Activated naive CD4-positive, alpha-beta T cell treated with anti-CD3 and anti-CD28 coated beads, Interleukin-2, amount 50 U/mL, for 72 hours (primary cell): ENCODE measurements around the gene TENM4. TPM values are rescaled to one million over a fixed set of nuclear protein-coding genes. Genes with fewer than 3 reads are reported as not detected.

Source experiments
- ATAC-seq, 2 donors: fragments of 150-1000 bp; cut with Tn5 transposase; 2 replicates each; pipeline ENCODE4 v1.10.0; 2021; ENCODE audit warnings: mild to moderate bottlenecking in 2 of 2, moderate library complexity in 2 of 2
- DNase-seq, 2 donors: peaks; one replicate each; pipeline ENCODE4 v3.0.0; 2021 to 2022; ENCODE audit warnings: low spot score in 2 of 2
- H3K27ac Mint-ChIP-seq, 2 donors: one replicate each; pipeline ENCODE4 v1.8.0; 2022; ENCODE audit warnings: mild to moderate bottlenecking in 2 of 2, mixed read lengths in 2 of 2
- H3K36me3 Mint-ChIP-seq, 2 donors: one replicate each; pipeline ENCODE4 v1.8.0; 2022; ENCODE audit warnings: mixed read lengths in 2 of 2
- H3K9me3 Mint-ChIP-seq, 2 donors: one replicate each; pipeline ENCODE4 v1.8.0; 2022; ENCODE audit warnings: mixed read lengths in 2 of 2
- total RNA-seq, 2 donors: library from RNA; stranded (reverse); gene quantifications; one replicate each; pipeline ENCODE4 v1.2.3, GENCODE V29; 2022

Gene TENM4
- total RNA-seq, 2 donors from 2014 or later = not detected

DNA sequence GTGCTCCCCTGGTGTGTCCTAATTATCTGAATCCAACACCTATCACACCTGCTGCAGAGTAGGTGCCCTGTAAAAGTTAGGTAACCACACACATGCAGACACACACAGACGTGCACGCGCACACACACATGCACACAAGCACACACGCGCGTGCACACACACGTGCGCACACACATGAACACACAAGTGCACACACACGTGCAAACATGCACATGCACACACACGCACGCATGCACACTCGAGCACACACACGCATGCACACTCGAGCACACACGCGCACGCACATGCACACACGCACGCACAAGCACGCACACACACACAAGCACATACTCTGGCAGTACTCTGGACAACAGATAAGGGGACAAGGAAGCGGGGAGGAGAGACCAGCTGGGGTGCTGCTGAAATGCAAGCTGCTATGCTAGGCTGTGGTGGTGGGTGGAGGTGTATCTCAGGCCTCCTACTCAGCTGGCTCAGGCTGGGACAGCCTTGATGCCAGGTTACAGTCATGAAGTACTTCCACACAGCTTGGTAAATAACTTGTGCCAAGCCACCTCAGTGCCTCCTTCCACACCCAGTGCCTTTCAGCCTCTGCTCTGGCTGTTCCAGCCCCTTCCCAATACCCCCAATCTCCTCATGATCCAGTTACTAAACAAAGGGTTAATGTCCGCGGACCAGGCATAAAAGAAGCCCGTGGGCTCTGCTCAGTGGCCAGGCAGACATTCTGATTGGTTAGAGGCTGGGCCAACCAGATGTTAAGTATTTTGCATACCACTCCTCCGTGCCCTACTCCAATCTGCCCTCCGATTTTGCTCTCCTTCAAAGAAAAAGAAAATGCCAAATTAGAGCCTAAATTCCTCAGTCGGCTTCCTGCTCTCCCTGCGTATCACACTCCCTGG, 374.1 kb downstream of the TENM4 start:
- no peak for DNase-seq
- no peak for ATAC-seq
- H3K9me3 Mint-ChIP-seq = no peaks in the 10 kb centered on the region
- no peak overlapping the region for H3K27ac Mint-ChIP-seq
- no peaks in the 10 kb centered on the region for H3K36me3 Mint-ChIP-seq

DNA sequence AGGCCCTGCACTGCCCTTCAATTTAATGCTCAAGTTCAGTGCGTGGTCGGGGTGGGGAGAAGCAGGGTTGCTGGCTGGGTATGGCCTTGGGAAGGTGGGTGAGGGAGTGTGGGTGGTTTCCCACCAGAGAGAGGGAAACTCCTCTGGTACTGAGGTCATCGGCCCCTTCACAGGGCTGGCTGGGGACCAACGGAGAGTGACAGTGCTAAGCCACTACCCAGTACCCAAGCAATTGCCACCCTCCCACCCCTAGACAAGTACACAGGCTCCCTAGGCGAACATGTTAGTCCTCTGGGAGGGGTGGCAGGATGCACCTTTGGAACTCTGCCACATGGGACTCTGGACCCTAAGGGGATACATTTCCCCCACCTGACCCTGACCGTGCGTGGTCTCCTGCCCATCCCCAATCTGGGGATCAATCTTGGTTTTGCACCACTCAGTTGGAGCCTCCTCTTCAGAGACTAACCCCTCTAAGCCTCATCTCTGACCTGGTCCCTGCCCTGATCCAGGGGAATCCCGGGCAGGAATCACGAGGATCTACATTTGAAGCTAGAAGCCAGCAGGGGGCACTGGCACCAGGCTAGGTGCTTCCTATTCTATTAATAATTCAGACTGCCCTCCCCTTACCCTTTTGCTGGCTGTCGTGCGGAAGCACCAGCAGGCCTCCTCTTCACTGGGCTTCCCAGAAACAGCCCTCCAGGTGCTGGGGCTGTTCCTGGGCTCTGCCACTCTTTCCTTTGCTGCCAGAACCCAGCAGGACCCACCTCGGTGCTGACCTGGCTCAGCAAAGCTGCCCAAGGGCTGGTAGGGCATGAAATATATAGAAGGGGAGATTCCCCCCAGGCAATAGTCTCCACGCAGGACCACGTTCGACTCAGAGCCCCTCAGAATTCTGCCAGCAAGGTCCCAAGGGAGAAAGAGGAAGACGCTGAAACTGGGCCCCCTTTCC, 377.7 kb downstream of the TENM4 start:
- ATAC-seq (no peak), DNase-seq (no peak)
- Mint-ChIP-seq H3K36me3 (no peaks in the 10 kb centered on the region), H3K27ac (peak overlapping the region in 1 of 2 donors; percentile 74), H3K9me3 (no peaks in the 10 kb centered on the region)

DNA sequence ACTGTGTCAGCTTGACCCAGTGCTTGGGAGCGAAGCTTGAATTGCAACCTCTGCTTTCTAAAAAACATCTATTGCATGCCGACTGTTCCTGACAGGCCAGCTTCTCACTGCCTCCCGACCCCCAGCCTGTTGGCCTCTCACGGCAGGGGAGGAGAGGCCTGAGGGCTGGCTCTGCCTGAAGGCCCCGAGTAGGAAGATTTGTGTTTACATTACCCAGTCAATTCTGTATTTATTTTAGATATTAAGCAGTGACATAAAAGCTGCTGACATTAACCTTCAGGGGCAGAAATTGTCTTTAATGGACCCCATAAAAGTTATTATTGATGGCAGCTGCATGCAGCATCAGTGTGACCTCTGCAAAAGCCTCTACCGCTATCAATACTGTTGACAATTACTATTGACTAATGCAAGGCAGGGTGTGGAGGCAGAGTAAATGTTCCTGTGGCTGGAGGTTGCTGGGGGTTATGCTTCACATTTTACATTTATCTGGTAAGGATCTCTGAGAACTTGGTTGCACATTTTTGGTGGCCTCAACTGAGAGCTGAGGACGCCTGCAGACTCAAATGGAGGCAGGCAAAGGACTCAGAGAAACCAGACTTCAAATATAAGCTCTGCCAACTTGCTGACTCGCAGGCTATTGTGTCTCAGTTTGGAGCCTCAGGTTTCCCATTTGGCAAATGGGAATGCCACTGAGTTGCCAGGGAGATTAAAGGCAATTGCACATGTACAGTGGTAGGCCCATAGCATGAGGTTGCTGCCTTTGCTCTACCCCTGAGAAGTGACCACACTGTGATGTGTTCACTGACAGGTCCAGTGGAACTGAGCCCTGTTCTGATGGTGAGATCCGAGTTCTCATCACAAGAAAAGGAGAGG, 380.5 kb downstream of the TENM4 start:
- Mint-ChIP-seq H3K9me3 (no peaks in the 10 kb centered on the region), H3K27ac (peak overlapping the region in 1 of 2 donors; percentile 63), H3K36me3 (no peaks in the 10 kb centered on the region)
- no peak for DNase-seq
- ATAC-seq = no peak

DNA sequence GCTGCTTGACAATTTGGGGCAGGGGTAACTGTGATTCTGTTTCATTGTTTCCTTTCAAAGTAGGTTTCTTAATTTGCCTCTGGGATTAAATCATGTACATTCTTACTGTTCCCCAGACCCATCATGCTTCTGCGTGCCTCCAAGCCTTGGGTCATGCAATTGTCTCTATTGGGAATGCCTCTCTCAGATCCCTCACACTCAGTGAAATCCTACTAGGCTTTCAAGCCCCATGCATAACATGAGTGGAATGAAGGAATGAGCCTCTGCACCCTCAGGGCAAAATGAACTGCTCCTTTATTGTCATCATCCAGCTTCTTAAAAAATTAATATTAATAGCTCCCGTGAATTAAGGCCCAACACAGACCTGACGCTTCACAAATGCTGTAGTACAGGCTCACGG, 381.7 kb downstream of the TENM4 start:
- Mint-ChIP-seq H3K36me3 (no peaks in the 10 kb centered on the region), H3K9me3 (no peaks in the 10 kb centered on the region), H3K27ac (no peak overlapping the region)
- ATAC-seq = no peak
- DNase-seq = no peak

DNA sequence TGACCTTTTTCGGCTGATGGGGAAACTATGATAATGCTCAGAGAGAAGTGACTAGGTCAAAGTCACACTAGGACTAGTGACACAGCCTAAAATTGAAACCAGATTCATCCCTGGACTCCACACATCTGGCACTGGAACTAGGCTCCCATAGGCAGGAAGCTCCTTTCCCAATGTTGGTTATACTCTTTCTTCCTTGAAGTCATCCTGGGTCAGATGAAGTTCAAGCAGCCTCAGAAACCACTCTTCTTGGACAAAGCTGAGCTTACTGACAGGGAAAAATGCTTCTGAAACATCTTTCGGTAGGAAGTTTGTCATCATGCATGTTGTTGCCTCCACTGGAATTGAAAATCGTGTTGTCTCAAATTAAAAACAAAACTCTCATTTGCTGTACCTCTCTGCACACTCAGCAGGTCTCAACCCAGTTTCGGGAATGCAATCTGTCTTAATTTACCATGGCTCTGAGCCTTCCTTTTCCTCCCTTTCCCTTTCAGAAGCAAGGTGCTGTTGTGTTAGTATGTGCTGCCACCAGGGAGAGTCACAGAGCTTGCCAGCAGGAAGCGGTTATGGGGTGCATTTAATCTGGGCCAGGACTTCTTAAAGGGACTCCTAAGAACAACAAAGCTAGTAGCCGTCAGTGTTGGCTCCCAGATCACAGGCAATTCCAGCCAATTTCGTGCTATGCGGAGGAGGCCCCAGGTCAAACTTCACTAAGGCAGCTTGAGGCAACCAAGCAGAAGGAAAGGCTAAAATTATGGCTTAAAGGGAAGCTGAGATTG, 384.8 kb downstream of the TENM4 start:
- Mint-ChIP-seq H3K27ac (no peak overlapping the region), H3K36me3 (no peaks in the 10 kb centered on the region), H3K9me3 (no peaks in the 10 kb centered on the region)
- DNase-seq = no peak
- ATAC-seq = no peak

DNA sequence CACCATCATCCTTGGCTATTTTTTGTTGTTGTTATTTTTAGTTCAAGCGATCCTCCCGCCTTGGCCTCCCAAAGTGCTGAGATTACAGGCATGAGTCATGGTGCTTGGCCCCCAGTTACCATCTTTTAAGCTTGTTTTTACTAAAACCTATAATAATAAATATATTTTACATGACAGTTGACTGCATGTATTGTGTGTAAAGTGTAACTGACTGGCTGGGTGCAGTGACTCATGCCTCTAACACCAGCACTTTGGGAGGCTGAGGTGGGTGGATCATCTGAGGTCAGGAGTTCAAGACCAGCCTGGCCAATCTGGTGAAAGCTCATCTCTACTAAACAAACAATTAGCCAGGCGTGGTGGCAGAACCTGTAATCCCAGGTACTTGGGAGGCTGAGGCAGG, 386.2 kb downstream of the TENM4 start:
- H3K27ac Mint-ChIP-seq = no peak overlapping the region
- no peaks in the 10 kb centered on the region for H3K36me3 Mint-ChIP-seq
- no peaks in the 10 kb centered on the region for H3K9me3 Mint-ChIP-seq
- ATAC-seq = no peak
- no peak for DNase-seq

DNA sequence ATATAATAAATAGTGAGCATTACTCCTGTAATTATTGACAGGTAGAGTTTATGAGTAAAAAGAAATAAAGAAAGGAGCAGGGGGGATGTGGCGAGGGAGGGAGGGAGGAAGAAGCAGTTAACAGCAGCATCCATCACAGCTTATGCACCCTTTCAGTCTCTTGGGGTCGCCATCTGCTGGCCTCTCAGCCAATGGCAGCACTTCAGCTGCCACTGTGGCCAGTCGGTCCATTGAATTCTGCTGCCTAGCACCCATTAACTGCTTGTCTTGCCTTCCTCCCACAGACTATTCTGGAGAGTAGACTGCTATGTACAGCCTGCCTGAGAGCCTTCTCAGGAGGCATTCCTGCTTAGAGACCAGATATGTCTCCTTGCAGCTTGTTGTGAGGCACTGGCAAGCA, 388.3 kb downstream of the TENM4 start:
- DNase-seq = no peak

DNA sequence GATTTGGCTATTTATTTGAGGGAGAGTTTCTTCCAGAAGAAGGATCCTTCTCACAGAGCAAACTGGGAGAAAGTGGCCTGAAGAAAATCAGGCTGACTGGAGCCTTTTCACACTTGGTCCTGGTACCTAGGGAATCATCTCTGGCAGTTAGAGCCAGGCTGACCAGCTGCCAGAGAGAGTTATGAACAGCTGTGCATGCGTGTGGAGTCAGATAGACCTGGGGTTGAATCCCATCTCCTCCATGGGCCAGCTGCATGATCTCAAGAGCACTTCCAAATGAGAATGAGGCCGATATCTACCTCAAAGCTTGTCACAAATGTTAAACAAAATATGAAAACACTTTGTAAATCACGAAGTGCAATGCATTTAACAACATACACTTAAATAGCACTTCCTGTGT, 390.0 kb downstream of the TENM4 start:
- no peak for DNase-seq
- Mint-ChIP-seq H3K27ac (no peak overlapping the region), H3K36me3 (no peaks in the 10 kb centered on the region), H3K9me3 (no peaks in the 10 kb centered on the region)
- no peak for ATAC-seq

More for the DNA sequence above, 388.3 kb downstream of the TENM4 start:
- H3K9me3 Mint-ChIP-seq = no peaks in the 10 kb centered on the region
- no peak for ATAC-seq
- H3K27ac Mint-ChIP-seq = no peak overlapping the region
- no peaks in the 10 kb centered on the region for H3K36me3 Mint-ChIP-seq

DNA sequence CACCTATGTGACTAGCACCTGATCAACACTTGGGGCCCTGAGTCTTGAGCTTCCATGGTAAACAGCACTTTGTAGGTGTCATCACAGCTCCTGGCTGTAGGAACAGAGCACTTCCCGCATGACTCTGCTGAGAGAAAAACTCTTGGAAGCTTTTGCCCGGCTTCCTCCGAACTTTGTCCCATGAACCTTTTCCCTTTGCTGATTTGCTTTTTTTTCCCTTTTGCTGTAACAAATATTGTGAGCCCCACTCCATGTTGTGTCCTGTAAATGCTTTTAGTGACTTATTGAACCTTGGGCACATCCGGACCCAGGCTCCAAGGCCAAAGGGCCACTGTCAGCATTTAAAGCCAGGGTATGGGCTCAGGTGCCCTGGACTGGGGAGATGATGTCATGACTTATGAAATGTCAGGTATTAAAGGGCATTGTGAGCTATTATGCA, 391.1 kb downstream of the TENM4 start:
- no peaks in the 10 kb centered on the region for H3K36me3 Mint-ChIP-seq
- DNase-seq = no peak
- no peaks in the 10 kb centered on the region for H3K9me3 Mint-ChIP-seq

DNA sequence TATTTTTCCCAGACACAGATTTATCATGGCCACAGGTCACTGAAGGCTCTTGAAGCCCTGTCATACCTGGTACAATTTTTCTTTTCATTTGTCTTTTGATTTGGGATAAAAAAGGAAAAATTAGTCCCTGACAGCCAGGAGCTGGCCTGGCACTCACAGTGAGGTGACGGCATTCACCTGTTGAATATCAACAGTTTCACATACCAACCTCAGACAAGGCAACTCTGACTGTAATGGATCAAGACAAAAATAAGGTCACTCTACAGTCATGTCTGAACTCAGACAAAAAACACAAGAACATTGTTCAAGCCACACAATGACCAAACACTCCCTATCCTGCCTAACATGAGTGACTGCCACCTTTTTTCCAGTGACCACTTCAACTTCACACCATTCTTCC, 392.9 kb downstream of the TENM4 start:
- Mint-ChIP-seq H3K27ac (no peak overlapping the region), H3K9me3 (no peaks in the 10 kb centered on the region), H3K36me3 (no peaks in the 10 kb centered on the region)
- ATAC-seq (no peak), DNase-seq (no peak)

More for the DNA sequence above, 391.1 kb downstream of the TENM4 start:
- ATAC-seq = no peak
- H3K27ac Mint-ChIP-seq = no peak overlapping the region

DNA sequence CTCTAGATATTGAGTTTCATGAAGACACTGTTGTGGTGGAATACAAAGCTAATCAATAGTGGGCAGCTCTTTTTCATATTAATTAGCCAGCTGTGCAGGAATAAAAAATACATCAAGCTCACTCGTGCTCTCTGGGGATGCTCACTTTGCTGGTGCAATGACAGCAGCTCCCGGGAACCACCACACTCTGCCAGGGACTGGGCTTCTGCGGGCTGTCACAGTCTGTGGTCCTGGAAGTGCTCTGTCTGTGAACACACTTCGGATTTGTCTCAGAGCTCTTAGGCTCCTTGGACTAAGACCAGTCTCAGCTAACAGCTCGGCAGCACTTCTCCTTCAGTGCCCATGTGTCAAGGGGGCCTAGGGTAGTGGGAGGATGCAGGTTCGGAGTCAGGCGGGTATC, 393.5 kb downstream of the TENM4 start:
- DNase-seq = no peak
- H3K27ac Mint-ChIP-seq = no peak overlapping the region
- no peaks in the 10 kb centered on the region for H3K9me3 Mint-ChIP-seq
- H3K36me3 Mint-ChIP-seq = no peaks in the 10 kb centered on the region
- ATAC-seq = no peak

DNA sequence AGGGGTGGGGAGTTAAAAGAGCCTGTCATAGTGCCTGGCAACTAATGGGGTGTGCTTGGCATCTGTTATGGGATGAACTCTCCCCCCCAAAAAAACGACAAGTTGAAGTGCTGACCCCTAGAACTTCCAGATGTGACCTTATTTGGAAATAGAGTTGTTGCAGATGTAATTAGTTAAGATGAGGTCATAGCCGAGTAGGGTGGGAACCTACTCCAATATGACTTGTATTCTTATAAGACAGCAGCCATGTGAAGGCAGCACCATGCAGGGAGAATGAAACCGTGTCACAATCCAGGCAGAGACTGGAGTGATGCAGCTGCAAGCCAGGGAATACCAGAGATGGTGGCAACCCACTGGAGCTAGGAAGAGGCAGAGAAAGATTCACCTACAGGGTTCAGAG, 394.5 kb downstream of the TENM4 start:
- DNase-seq (no peak), ATAC-seq (no peak)
- Mint-ChIP-seq H3K27ac (no peak overlapping the region), H3K9me3 (no peaks in the 10 kb centered on the region), H3K36me3 (no peaks in the 10 kb centered on the region)

DNA sequence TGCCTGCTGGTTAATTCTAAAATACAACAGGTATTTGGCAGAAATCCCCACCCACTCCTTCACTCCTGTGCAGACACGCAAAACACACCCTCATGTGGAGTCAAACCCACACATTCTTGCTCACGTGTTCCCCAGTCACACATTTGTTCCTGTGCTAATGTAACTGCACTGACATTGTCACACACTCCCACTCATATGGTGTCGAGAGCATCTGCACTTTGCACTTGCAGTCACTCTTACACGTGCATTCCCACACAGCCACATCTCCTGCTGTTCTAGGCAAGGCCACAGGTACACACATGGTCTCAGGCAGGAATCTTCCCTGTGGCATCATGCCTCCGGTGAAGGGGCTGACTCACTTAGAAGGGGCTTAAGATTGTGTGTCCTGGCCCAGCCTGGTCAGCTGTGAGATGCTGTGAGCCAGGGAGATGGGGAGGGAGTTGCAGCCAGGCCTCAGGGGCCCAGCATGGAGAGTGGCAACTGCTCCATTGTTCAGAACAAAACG, 395.0 kb downstream of the TENM4 start:
- ATAC-seq (no peak), DNase-seq (no peak)
- H3K36me3 Mint-ChIP-seq = no peaks in the 10 kb centered on the region
- H3K9me3 Mint-ChIP-seq = no peaks in the 10 kb centered on the region
- H3K27ac Mint-ChIP-seq = no peak overlapping the region

DNA sequence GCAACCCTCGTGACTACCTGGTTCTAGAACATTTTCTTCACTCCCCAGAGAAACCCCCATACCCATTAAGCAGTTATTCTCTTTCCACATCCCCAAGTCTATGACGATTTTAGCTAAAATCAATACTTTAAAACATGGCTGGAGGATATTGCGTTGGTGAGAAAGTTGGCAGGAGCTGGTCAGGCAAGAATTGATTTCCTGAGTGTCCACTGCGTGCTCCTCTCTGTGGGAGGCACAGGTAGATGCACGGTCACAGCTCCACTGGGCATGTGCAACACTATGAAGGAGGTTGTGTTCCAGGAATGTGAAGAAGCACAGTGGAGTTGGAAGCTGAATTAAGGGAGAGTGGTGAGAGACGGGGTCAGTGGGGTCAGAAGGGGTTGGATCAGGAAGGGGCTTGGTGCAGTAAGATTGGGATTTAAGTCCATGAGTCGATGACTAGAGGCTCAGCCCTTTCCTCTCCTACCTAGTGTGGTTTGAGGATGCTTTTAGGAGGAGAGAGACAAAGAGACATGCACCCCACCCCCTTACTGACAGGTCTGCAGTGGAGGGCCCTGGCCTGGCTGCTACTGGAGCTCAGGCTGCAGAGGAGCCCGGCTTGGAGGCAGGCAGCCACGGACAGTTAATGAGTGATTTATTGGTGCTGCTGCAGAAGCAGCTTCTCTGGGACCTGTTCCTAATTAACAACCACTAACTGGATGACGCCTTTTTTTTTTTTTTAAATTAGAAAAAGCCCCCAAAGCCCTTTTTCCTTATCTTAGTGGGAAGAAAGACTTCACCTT, 395.6 kb downstream of the TENM4 start:
- no peak for ATAC-seq
- Mint-ChIP-seq H3K9me3 (no peaks in the 10 kb centered on the region), H3K27ac (no peak overlapping the region)

DNA sequence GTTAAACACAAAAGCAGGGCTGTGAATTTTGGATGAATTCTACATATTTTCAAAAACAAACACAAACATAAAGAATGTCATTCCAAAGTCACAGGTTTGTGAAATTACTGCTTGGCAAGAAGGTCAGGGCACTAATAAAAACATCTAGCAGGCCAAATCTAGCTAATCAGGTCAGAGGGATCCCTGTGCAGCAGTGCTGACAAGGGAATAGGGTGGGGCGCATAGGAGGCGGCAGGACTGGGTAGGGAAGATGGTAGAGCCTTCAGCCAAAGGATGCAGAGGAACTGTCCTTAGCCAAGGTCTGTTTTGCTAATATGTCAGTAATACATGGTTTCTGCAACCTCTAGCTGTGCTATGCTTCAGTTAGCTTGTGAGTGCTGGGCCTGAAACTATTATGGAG, 396.6 kb downstream of the TENM4 start:
- ATAC-seq = no peak
- H3K9me3 Mint-ChIP-seq = no peaks in the 10 kb centered on the region
- DNase-seq = no peak
- H3K36me3 Mint-ChIP-seq = no peaks in the 10 kb centered on the region
- H3K27ac Mint-ChIP-seq = no peak overlapping the region

More for the DNA sequence above, 395.6 kb downstream of the TENM4 start:
- H3K36me3 Mint-ChIP-seq = no peaks in the 10 kb centered on the region
- DNase-seq = no peak
